ENCODE results near the gene PSAP.

DNA sequence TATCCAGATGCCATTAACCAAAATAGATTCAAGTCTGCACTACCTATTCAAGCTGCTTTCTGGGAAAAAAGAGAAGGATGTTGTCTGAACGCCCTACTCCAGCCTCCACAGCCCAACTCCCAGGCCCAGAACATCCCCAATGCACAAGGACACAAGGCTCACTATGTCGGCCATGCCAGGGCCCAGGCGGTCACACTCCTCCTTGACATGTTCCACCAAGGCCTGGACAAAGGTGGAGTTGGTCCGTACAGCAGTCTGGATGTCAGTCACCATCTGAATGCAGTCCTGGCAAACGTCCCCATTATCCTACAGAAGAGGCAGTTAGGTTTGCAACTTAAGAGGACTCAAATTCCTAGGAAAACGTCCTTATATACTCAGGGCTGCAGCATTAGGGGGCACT is 23.2 kb downstream of the PSAP start:
- TF ChIP-seq POLR2A (IDR thresholded peaks at IDR 0.05) = no peak
- TF ChIP-seq, protein P1, sequence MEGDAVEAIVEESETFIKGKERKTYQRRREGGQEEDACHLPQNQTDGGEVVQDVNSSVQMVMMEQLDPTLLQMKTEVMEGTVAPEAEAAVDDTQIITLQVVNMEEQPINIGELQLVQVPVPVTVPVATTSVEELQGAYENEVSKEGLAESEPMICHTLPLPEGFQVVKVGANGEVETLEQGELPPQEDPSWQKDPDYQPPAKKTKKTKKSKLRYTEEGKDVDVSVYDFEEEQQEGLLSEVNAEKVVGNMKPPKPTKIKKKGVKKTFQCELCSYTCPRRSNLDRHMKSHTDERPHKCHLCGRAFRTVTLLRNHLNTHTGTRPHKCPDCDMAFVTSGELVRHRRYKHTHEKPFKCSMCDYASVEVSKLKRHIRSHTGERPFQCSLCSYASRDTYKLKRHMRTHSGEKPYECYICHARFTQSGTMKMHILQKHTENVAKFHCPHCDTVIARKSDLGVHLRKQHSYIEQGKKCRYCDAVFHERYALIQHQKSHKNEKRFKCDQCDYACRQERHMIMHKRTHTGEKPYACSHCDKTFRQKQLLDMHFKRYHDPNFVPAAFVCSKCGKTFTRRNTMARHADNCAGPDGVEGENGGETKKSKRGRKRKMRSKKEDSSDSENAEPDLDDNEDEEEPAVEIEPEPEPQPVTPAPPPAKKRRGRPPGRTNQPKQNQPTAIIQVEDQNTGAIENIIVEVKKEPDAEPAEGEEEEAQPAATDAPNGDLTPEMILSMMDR (IDR thresholded peaks at IDR 0.05) = no peak
